ENCODE results near the gene CAPN12.

- TF ChIP-seq CTCF (conservative IDR thresholded peaks at IDR 0.05) (no peak), EZH2 (IDR thresholded peaks at IDR 0.05; ENCODE audit: low read depth) (no peak)
Observed at GRCh38 chr19:38684862-38685665, 59.2 kb downstream of the CAPN12 start.

All from PC-9 (cell line).